Right renal cortex interstitium (tissue), 3 donors: ENCODE measurements around the gene OOSP1. TPM values are rescaled to one million over a fixed set of nuclear protein-coding genes. Genes with fewer than 3 reads are reported as not detected.
"Not testable (repeated sequence)": the region's sequence is repeated elsewhere in the genome, so short reads cannot be mapped to it uniquely, and the experiment has no call there.

Source experiments
- DNase-seq, 3 donors: peaks; one replicate each; pipeline ENCODE4 v3.0.0-alpha.2; 2013; ENCODE audit warnings: low read depth in 3 of 3, low spot score in 2 of 3
- polyA plus RNA-seq, 3 donors: library from polyadenylated mRNA; unstranded; fragments of 120-200 nt; gene quantifications; one replicate each; pipeline ENCODE4 v1.2.1, GENCODE V29; 2013; ENCODE audit not compliant: insufficient read length in 3 of 3

OOSP1 gene
- polyA plus RNA-seq, result under 1 TPM; 0.16 to 0.19 (median 0.18) TPM

GRCh38 chr11:59938132-59938531 lies at the start of gene OOSP1:
OOSP1 (plus strand) TSS chr11:59938432; CDS start chr11:59938455, 23 bp downstream.
- DNase-seq, result no peak

GRCh38 chr11:59891781-59892181 lies 46.5 kb upstream of the OOSP1 start:
- DNase-seq, result no peak

GRCh38 chr11:59894616-59895015 lies 43.6 kb upstream of the OOSP1 start:
- no peak for DNase-seq

GRCh38 chr11:59898046-59898445 lies 40.2 kb upstream of the OOSP1 start:
- DNase-seq, result no peak

- DNase-seq, result no peak
These were observed 39.6 kb upstream of the OOSP1 start for GRCh38 chr11:59898650-59899049.

- DNase-seq, result no peak
These were observed 38.7 kb upstream of the OOSP1 start for GRCh38 chr11:59899532-59899931.

- DNase-seq, result no peak
These were observed 37.7 kb upstream of the OOSP1 start for GRCh38 chr11:59900366-59901126.

GRCh38 chr11:59901306-59901705 lies 36.9 kb upstream of the OOSP1 start:
- DNase-seq, result no peak

- not testable (repeated sequence) for DNase-seq
These were observed 34.7 kb upstream of the OOSP1 start for GRCh38 chr11:59903569-59903968.

- DNase-seq, result no peak
These were observed 19.8 kb upstream of the OOSP1 start for GRCh38 chr11:59918480-59918879.

- DNase-seq, result no peak
These were observed 19.1 kb upstream of the OOSP1 start for GRCh38 chr11:59918987-59919589.

- DNase-seq, result no peak
These were observed 14.4 kb upstream of the OOSP1 start for GRCh38 chr11:59923813-59924212.

GRCh38 chr11:59931688-59932087 lies 6.5 kb upstream of the OOSP1 start:
- DNase-seq, result no peak

- no peak for DNase-seq
These were observed 486 bp downstream of the OOSP1 start for GRCh38 chr11:59938718-59939117.

- no peak for DNase-seq
These were observed 1.2 kb downstream of the OOSP1 start for GRCh38 chr11:59939482-59939881.

GRCh38 chr11:59941091-59941490 lies 2.9 kb downstream of the OOSP1 start:
- no peak for DNase-seq

GRCh38 chr11:59943997-59944714 lies 5.9 kb downstream of the OOSP1 start:
- DNase-seq, result no peak

GRCh38 chr11:59944720-59945119 lies 6.5 kb downstream of the OOSP1 start:
- DNase-seq, result no peak

- no peak for DNase-seq
These were observed 15.4 kb downstream of the OOSP1 start for GRCh38 chr11:59953463-59954218.

- no peak for DNase-seq
These were observed 16.1 kb downstream of the OOSP1 start for GRCh38 chr11:59954219-59954847.
